GM08714 (cell line): ENCODE results near the gene CHCHD4.

ENCODE experiments used
- H3K4me3 ChIP-seq: fragments of 200-500 bp; sonication (Bioruptor generic); 2 replicates; pipeline ENCODE4 v1.5.1; 2014; ENCODE audit warnings: mild to moderate bottlenecking, low read length, inconsistent platforms
- ZNF274 ChIP-seq: IDR thresholded peaks from 2 replicates; pipeline ENCODE4 v1.6.1; 2012; ENCODE audit warnings: mild to moderate bottlenecking, low read depth, low read length

Gene CHCHD4

DNA sequence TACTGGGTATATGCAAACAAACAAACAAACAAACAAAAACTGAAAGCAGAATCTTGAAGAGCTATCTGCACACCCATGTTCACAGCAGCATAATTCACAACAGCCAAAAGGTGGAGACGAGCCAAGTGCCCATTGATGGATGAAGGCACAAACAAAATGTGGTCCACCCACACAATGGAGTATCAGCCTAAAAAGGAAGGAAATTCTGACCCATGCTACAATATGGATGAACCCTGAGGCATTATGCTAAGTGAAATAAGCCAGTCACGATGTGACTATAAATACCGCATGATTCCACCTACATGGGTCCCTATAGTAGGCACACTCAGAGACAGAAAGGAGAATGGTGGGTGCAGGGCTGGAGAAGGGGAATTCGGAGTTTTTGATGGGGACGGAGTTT, 29.6 kb upstream of the CHCHD4 start:
- no peak overlapping the region for H3K4me3 ChIP-seq
- no peak for TF ChIP-seq ZNF274

- TF ChIP-seq ZNF274, result no peak
Measured at GRCh38 chr3:14153663-14154062, 29.0 kb upstream of the CHCHD4 start.

GRCh38 chr3:14152963-14153355, 28.3 kb upstream of the CHCHD4 start:
- H3K4me3 ChIP-seq, result no peak overlapping the region
- no peak for TF ChIP-seq ZNF274

More at GRCh38 chr3:14153663-14154062, 29.0 kb upstream of the CHCHD4 start:
- no peak overlapping the region for H3K4me3 ChIP-seq

- H3K4me3 ChIP-seq, result no peak overlapping the region
- TF ChIP-seq ZNF274, result no peak
Measured at GRCh38 chr3:14152233-14152962, 27.7 kb upstream of the CHCHD4 start.

DNA sequence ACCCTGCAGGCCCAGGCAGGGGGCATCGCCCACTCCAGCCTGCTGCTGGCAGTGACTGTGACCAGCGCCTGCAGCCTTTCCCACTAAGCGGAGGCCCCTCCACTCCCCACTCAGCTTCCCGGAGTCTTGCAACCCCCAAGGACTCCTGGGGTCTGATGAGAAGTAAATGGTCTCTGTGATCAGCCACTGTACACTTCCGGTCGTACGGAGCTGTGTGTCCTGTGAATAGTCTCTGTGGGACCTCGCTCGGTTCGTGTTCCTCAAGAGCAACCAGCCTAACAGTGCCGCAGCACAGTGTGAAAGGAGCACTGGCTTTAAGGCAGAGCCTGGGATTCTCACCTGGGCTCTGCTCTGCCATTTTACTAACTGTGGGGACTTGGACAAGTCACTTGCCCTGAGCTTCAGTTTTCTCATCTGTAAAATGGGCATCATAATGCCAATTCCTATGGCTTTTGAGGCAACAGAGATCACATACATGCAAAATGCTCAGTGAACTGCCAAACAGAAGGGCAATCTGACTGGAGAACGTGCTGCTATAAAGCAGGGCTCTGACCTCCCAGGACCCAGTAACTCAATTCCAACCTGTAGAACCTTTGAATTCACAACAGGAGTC, 26.9 kb upstream of the CHCHD4 start:
- TF ChIP-seq ZNF274, result no peak
- H3K4me3 ChIP-seq, result no peak overlapping the region

GRCh38 chr3:14150491-14151230, 26.0 kb upstream of the CHCHD4 start:
- no peak overlapping the region for H3K4me3 ChIP-seq
- no peak for TF ChIP-seq ZNF274

DNA sequence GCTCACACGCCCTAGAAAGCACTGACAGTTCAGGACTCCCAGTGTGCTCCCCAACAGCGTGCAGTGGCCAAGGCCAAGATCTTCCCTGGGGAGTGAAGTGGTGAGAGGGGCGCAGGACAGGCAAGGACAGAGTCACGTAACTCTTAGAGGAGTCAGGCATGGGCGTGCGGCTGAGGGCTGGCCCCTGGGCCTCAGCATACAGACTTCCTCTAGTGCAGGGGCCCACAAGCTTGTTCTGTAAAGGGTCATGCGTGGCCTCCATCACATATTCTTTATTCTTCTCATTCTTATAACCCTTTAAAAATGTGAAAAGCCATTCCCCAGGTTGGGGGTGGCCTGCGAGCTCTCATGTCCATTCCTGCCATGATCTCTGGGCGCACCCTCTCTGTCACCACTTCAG, 25.4 kb upstream of the CHCHD4 start:
- H3K4me3 ChIP-seq, result no peak overlapping the region
- TF ChIP-seq ZNF274, result no peak

- TF ChIP-seq ZNF274, result no peak
- H3K4me3 ChIP-seq, result no peak overlapping the region
Measured at GRCh38 chr3:14148041-14148985, 23.6 kb upstream of the CHCHD4 start.

GRCh38 chr3:14147617-14148016, 22.9 kb upstream of the CHCHD4 start:
- no peak for TF ChIP-seq ZNF274
- H3K4me3 ChIP-seq, result no peak overlapping the region

DNA sequence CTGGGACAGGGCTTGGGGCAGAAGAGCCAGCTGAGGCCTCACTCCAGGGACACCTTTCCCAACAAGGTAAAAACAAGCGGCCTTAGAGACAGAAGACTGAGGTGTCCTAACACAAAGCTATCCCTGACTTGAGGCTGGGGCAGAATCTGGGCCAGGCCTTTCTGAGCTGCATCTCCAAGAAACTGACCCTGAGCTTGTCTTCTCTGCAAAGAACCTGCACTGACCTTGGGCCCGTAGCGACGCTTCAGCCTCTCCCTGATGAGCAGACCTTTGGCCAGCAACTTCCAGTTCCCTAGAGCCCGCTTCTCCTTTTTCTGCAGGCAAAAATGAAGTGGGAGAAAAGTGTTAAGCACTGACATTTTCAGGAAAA, 22.4 kb upstream of the CHCHD4 start:
- no peak for TF ChIP-seq ZNF274
- no peak overlapping the region for H3K4me3 ChIP-seq

DNA sequence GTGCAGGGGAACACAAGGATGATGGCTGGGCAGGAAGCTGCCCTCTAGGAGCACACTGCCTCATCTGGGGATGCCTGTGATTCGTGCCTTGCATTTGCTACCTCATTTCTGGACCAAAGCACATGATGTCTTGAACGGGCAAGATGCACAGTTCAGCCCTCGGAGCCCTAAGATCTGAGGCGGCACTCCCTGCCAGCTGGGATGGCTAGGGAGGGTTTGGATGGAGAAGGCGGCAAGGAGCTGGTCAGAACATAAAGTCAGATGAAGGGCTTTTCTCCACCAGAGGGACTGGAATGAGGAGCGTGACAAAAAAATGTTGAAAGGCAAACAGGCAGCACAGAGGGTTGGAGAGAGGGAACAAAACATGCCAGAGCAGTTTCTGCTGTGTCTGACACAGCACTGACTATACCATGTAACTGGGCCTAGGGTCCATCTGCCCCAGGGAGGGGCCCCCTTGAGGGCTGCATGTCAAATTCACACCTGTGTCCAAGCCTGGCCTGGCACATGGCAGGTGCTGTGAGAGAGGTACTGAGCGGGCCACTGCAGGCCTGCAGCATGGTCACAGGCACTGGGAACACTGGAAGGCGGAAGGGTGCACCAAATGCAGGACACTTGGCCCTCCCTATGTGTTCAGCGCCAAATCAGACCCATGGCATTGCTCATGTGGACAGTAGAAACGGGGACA, 21.9 kb upstream of the CHCHD4 start:
- TF ChIP-seq ZNF274, result no peak
- no peak overlapping the region for H3K4me3 ChIP-seq

GRCh38 chr3:14145670-14146380, 21.2 kb upstream of the CHCHD4 start:
- H3K4me3 ChIP-seq, result no peak overlapping the region
- TF ChIP-seq ZNF274, result no peak

DNA sequence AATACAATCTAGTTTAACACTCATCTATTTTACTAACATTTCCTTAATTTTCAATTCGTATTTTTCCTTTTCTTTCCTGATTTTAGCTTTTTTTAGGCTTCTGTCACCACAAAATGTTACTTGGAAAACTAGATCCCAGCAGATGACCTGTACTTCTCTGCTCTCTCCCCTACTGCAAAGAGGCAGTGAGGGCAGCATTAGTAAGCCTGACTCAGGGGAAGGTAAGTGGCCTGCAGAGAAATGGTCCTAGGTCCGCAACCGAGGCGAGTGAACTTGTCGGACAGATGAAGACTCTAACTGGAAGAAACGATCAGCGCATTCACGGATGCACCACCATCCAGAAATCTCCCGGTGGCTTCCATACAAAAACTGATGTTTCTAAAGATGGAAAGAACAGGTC, 20.6 kb upstream of the CHCHD4 start:
- H3K4me3 ChIP-seq, result no peak overlapping the region
- TF ChIP-seq ZNF274, result no peak
